ENCODE results near the gene CLDN7.

The CLDN7 gene

GRCh38 chr17:7284911-7285310 lies 22.6 kb upstream of the CLDN7 start:
- no peak for DNase-seq

DNA sequence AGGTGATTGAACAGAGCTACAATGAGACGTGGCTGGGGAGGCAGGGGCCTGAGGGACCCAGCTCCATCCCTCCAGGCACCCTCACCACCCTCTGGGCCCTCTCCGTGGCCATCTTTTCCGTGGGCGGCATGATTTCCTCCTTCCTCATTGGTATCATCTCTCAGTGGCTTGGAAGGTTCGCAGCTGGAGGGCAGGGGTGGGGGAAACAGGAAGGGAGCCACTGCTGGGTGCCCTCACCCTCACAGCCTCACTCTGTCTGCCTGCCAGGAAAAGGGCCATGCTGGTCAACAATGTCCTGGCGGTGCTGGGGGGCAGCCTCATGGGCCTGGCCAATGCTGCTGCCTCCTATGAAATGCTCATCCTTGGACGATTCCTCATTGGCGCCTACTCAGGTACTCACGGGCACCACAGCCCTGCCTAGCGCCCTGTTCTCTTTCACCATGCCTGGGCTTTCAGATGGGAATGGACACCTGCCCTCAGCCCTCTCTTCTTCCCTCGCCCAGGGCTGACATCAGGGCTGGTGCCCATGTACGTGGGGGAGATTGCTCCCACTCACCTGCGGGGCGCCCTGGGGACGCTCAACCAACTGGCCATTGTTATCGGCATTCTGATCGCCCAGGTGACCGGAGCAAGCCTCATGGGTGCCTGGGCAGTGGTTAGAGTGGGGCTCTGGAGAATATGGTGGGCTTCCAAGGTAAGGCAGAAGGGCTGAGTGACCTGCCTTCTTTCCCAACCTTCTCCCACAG lies 21.4 kb upstream of the CLDN7 start:
- no peak for DNase-seq

GRCh38 chr17:7282752-7283321 lies 20.6 kb upstream of the CLDN7 start:
- no peak for DNase-seq

GRCh38 chr17:7281953-7282751 lies 19.9 kb upstream of the CLDN7 start:
- no peak for DNase-seq

DNA sequence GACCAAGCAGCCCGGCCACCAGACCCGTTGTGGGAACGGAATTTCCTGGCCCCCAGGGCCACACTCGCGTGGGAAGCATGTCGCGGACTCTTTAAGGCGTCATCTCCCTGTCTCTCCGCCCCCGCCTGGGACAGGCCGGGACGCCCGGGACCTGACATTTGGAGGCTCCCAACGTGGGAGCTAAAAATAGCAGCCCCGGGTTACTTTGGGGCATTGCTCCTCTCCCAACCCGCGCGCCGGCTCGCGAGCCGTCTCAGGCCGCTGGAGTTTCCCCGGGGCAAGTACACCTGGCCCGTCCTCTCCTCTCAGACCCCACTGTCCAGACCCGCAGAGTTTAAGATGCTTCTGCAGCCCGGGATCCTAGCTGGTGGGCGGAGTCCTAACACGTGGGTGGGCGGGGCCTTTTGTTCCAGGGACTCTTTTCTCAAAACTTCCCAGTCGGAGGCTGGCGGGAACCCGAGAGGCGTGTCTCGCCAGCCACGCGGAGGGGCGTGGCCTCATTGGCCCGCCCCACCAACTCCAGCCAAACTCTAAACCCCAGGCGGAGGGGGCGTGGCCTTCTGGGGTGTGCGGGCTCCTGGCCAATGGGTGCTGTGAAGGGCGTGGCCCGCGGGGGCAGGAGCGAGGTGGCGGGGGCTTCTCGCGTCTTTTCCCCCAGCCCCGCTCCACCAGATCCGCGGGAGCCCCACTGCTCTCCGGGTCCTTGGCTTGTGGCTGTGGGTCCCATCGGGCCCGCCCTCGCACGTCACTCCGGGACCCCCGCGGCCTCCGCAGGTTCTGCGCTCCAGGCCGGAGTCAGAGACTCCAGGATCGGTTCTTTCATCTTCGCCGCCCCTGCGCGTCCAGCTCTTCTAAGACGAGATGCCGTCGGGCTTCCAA lies 19.0 kb upstream of the CLDN7 start, which contains the start of gene SLC2A4:
Gene SLC2A4, plus strand, starts transcription at position 645 of the 879 bp plus-strand sequence. Its CDS starts 217 bp downstream, at position 862.
- peak; percentile 94 for DNase-seq

- DNase-seq = peak; percentile 68
Measured at GRCh38 chr17:7280519-7281073, 18.3 kb upstream of the CLDN7 start.

DNA sequence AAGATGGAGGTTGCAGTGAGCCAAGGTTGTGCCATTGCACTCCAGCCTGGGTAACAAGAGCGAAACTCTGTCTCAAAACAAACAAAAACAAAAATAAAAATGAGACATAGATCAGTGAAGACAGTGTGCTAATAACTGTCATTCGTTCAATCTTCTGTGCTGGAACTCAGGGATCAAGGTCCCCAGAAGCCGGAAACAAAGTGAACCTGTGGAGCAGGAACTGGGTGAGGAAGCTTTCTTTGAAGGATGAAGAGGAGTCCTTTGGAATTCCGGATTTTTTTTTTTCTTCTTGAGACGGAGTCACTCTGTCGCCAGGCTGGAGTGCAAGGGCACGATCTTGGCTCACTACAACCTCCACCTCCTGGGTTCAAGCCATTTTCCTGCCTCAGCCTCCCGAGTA lies 17.2 kb upstream of the CLDN7 start:
- DNase-seq = no peak

- no peak for DNase-seq
Measured at GRCh38 chr17:7266784-7267183, 4.5 kb upstream of the CLDN7 start.

- no peak for DNase-seq
Measured at GRCh38 chr17:7263801-7264078, 1.5 kb upstream of the CLDN7 start.

- no peak for DNase-seq
Measured at GRCh38 chr17:7262935-7263800, 890 bp upstream of the CLDN7 start.

DNA sequence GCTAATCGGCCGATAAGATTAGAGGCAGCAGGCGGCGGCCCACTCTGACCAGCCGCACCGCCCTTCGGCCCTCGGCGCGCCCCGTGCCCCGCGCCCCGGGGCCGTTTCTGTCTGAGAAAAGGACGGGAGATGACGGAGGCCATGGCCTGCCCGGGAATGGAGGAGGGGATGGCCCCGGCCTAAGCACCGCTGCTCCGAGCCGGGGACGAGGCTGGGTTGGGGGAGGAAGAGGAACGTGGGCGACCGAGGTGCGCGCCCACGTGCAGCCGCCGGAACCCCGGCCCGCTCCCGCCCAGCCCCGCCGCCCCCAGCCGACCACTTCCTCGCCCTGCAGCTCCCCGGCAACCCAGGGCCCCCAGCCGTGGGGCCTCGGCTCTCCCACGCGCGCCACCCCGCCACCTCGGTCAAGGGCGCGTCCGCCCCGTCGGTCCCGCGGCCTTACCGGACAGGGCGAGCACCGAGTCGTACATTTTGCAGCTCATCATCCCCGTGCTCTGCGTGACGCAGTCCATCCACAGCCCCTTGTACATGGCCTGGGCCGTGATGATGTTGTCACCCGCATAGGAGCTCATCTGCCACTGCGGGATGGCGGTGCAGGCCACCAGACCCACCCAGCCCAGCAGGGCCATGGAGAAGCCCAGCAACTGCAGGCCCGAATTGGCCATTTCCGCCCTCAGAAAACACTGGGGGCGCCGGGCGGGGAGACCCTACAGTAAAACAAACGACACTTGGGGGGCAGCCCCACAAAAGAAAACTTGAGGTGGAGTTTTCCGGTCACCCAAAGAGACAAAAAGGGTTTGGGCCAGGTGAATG lies 693 bp downstream of the CLDN7 start:
- DNase-seq = no peak

DNA sequence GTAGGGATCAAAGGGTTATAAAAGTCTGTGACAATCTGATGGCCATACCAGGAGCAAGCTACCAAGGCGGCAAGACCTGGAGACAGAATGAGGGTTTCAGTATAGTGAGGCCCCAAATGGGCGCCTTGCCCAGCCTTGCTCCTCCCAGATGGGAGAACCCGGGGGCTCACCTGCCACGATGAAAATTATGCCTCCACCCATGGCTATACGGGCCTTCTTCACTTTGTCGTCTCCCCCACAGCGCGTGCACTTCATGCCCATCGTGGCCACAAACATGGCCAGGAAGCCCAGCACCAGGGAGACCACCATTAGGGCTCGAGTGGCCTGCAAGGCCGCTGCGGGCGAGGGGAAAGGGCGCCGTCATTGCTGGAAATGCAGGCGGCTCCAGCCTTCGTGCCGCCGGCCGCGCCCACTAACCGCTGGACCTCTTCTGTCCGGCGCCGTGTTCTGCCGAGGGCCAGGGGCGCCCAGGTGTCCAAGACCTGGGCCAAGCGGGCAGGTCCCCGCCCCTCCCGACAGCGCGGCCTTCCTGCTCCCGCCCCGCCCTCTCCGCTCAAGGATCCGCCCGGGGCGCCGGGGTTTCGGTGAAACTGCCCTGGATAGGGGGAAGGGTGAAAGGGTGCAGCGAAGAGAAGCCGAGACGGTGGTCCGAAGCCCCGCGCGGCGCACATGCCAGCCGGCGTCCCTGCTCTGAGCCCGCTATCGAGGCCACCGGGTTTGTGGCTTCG lies 1.5 kb downstream of the CLDN7 start:
- no peak for DNase-seq

- DNase-seq = no peak
Measured at GRCh38 chr17:7260151-7260550, 2.1 kb downstream of the CLDN7 start.

DNA sequence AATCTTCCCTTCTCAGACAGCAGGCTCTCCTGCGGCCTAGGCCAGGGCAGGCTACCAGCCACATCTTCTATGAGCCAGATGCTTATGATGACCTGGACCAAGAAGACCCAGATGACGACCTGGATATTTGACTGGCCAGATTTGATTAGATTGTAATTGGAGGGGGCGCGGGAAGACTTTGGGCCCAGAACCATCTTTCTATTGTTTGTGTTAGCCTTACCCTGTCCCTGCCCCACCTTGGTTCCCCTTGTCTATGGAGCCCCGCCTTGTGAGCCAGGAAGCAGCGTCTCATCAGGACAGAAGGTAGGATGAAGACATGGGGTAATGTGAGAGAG lies 2.8 kb downstream of the CLDN7 start:
- no peak for DNase-seq

GRCh38 chr17:7258731-7259554 lies 3.3 kb downstream of the CLDN7 start:
- DNase-seq = no peak

GRCh38 chr17:7256766-7257456 lies 5.4 kb downstream of the CLDN7 start:
- DNase-seq = no peak

DNA sequence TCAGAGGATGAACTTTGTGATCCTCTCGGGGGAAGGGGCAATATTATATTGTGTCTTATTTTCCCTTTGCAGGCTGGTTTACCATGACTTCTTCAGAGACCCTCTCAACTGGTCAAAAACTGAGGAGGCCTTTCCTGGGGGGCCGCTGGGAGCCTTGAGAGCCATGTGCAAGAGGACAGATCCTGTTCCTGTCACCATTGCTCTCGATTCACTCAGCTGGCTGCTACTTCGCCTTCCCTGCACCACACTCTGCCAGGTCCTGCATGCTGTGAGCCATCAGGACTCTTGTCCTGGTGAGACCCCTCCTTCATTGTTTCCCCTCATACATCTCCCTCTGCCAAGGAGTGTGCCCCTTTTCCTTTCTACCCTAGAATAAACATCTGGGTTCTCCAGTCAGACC lies 7.8 kb downstream of the CLDN7 start:
- DNase-seq = no peak

- DNase-seq = no peak
Measured at GRCh38 chr17:7253082-7253481, 9.2 kb downstream of the CLDN7 start.

All from fibroblast of skin of right biceps (primary cell).